ENCODE data around the gene PDP2.

- no peak for TF ChIP-seq CTCF (IDR thresholded peaks at IDR 0.05)
- no peak for TF ChIP-seq POLR2A (IDR thresholded peaks at IDR 0.05)
- TF ChIP-seq POLR2AphosphoS5 (IDR thresholded peaks at IDR 0.05), result no peak
Observed at GRCh38 chr16:66850115-66850815, 30.1 kb upstream of the PDP2 start.

Measured in transverse colon (tissue), 4 donors.